H1 (cell line): ENCODE data around the gene CYP27C1. TPM values are rescaled to one million over a fixed set of nuclear protein-coding genes. Genes with fewer than 3 reads are reported as not detected.

Experiments used
- CTCF ChIA-PET: fragments of 300-600 bp; sonication (Branson Sonifier 250); formaldehyde crosslinking; loops from one replicate; lab custom pipeline; 2021; ENCODE audit not compliant: partially characterized antibody; lab: Charles Lee
- POLR2A ChIA-PET: fragments of 300-600 bp; sonication (Branson Sonifier 250); formaldehyde crosslinking; loops from one replicate; lab custom pipeline; 2021; ENCODE audit warnings: inconsistent platforms; ENCODE audit not compliant: partially characterized antibody; lab: Charles Lee
- DNase-seq, 2 experiments: peaks; one replicate each; pipeline versions ENCODE4 v3.0.0 to v3.0.0-alpha.2; 2010 to 2022; ENCODE audit warnings: low spot score in 2 of 2, low read depth in 1 of 2, mixed read lengths in 1 of 2
- FAIRE-seq: peaks from 2 replicates; lab custom pipeline; 2011; peaks lifted over from hg19 to GRCh38; lab: Jason Lieb, UNC
- H2AFZ ChIP-seq: 2 replicates; pipeline ENCODE4 v1.8.1; 2012; ENCODE audit warnings: low read length, inconsistent platforms
- H2AK5ac ChIP-seq: 2 replicates; pipeline ENCODE4 v1.6.1; 2013; ENCODE audit warnings: low read depth, low read length
- H2BK120ac ChIP-seq: replicated peaks from 2 replicates; pipeline ENCODE3; 2013; ENCODE audit warnings: low read depth, low read length, inconsistent platforms
- H2BK12ac ChIP-seq: 2 replicates; pipeline ENCODE4 v1.6.1; 2013; ENCODE audit warnings: low read depth, low read length
- H2BK15ac ChIP-seq: 2 replicates; pipeline ENCODE4 v1.6.1; 2013; ENCODE audit warnings: low read length
- H2BK20ac ChIP-seq: 2 replicates; pipeline ENCODE4 v1.6.1; 2013; ENCODE audit warnings: low read length
- H2BK5ac ChIP-seq: 2 replicates; pipeline ENCODE4 v1.6.1; 2013; ENCODE audit warnings: low read depth, low read length
- H3K14ac ChIP-seq: 2 replicates; pipeline ENCODE4 v1.6.1; 2013; ENCODE audit warnings: inconsistent platforms; ENCODE audit not compliant: insufficient read length
- H3K18ac ChIP-seq: 2 replicates; pipeline ENCODE4 v1.6.1; 2013; ENCODE audit warnings: low read length; ENCODE audit errors: extremely low read depth
- H3K23ac ChIP-seq: 2 replicates; pipeline ENCODE4 v1.6.1; 2013; ENCODE audit warnings: inconsistent platforms; ENCODE audit not compliant: insufficient read length
- H3K23me2 ChIP-seq: 2 replicates; pipeline ENCODE4 v1.6.1; 2013; ENCODE audit warnings: low read depth, low read length
- H3K27ac ChIP-seq: 2 replicates; pipeline ENCODE4 v1.6.1; 2011; ENCODE audit warnings: low read depth, low read length, inconsistent platforms
- H3K27me3 ChIP-seq, 4 experiments: replicated peaks in 1 of 4; 1 replicate in 1 of 4; 2 replicates in 3 of 4; pipeline versions ENCODE4 v1.6.1 to v1.8.1; 2011 to 2013; ENCODE audit warnings: low read length in 3 of 4, mild to moderate bottlenecking in 3 of 4, inconsistent platforms in 2 of 4, mixed read lengths in 2 of 4, moderate library complexity in 1 of 4; ENCODE audit not compliant: control insufficient read depth in 3 of 4, insufficient read depth in 3 of 4; ENCODE audit errors: extremely low read depth in 1 of 4
- H3K36me3 ChIP-seq, 4 experiments: 2 replicates each; pipeline versions ENCODE4 v1.6.1 to v1.8.1; 2011 to 2013; ENCODE audit warnings: mild to moderate bottlenecking in 4 of 4, low read length in 3 of 4, moderate library complexity in 2 of 4, control low read depth in 1 of 4, inconsistent platforms in 1 of 4; ENCODE audit not compliant: insufficient read depth in 4 of 4, control insufficient read depth in 2 of 4
- H3K4ac ChIP-seq: replicated peaks from 2 replicates; pipeline ENCODE3; 2013; ENCODE audit warnings: low read length, low read depth, mixed read lengths, inconsistent platforms; ENCODE audit not compliant: insufficient read length
- H3K4me1 ChIP-seq, 4 experiments: replicated peaks in 1 of 4; 1 replicate in 1 of 4; 2 replicates in 3 of 4; pipeline versions ENCODE4 v1.6.1 to v1.8.1; 2011 to 2013; ENCODE audit warnings: low read length in 3 of 4, inconsistent platforms in 2 of 4, mixed read lengths in 1 of 4; ENCODE audit not compliant: insufficient read depth in 4 of 4, control insufficient read depth in 3 of 4
- H3K4me2 ChIP-seq, 2 experiments: 2 replicates each; pipeline versions ENCODE4 v1.6.1 to v1.8.1; 2011 to 2013; ENCODE audit warnings: low read depth in 2 of 2, low read length in 2 of 2, control low read depth in 1 of 2, inconsistent platforms in 1 of 2, mild to moderate bottlenecking in 1 of 2; ENCODE audit not compliant: insufficient read depth in 1 of 2
- H3K4me3 ChIP-seq, 4 experiments: fragments of 200-600, 300-600 bp in 1 of 4; sonication (generic), shearing (Covaris generic), sonication (Bioruptor Twin) in 1 of 4; 2 replicates each; pipeline versions ENCODE4 v1.5.1 to v1.8.1; 2011 to 2016; ENCODE audit warnings: low read length in 4 of 4, low read depth in 3 of 4, control low read depth in 2 of 4, inconsistent platforms in 2 of 4, mild to moderate bottlenecking in 2 of 4, mixed read lengths in 1 of 4, moderate library complexity in 1 of 4; ENCODE audit not compliant: insufficient read depth in 2 of 4; ENCODE audit errors: extremely low read depth in 1 of 4
- H3K56ac ChIP-seq: replicated peaks from 2 replicates; pipeline ENCODE3; 2013; ENCODE audit warnings: low read depth, mild to moderate bottlenecking, mixed read lengths, low read length, inconsistent platforms; ENCODE audit not compliant: insufficient read length
- H3K79me1 ChIP-seq: 2 replicates; pipeline ENCODE4 v1.6.1; 2013; ENCODE audit warnings: low read depth, low read length, control low read depth
- H3K79me2 ChIP-seq, 2 experiments: 2 replicates each; pipeline versions ENCODE4 v1.6.1 to v1.8.1; 2012 to 2013; ENCODE audit warnings: low read length in 2 of 2, mild to moderate bottlenecking in 2 of 2, inconsistent platforms in 1 of 2; ENCODE audit not compliant: insufficient read depth in 2 of 2, control insufficient read depth in 1 of 2
- H3K9ac ChIP-seq, 4 experiments: replicated peaks in 1 of 4; 1 replicate in 1 of 4; 2 replicates in 3 of 4; pipeline versions ENCODE4 v1.6.1 to v1.8.1; 2011 to 2013; ENCODE audit warnings: low read depth in 3 of 4, low read length in 3 of 4, control low read depth in 2 of 4, mild to moderate bottlenecking in 2 of 4, moderate library complexity in 2 of 4, inconsistent platforms in 1 of 4; ENCODE audit errors: extremely low read depth in 1 of 4
- H3K9me3 ChIP-seq, 2 experiments: 2 replicates each; pipeline versions ENCODE4 v1.6.1 to v1.8.1; 2012 to 2013; ENCODE audit warnings: mild to moderate bottlenecking in 2 of 2, moderate library complexity in 2 of 2, control low read depth in 1 of 2, inconsistent platforms in 1 of 2, low read depth in 1 of 2, low read length in 1 of 2, mixed read lengths in 1 of 2; ENCODE audit not compliant: insufficient read depth in 2 of 2
- H4K20me1 ChIP-seq, 2 experiments: replicated peaks in 1 of 2; 2 replicates each; pipeline versions ENCODE3 to v1.8.1; 2011 to 2013; ENCODE audit warnings: inconsistent platforms in 2 of 2, low read length in 2 of 2, mild to moderate bottlenecking in 1 of 2; ENCODE audit not compliant: insufficient read depth in 2 of 2, control insufficient read depth in 1 of 2
- H4K5ac ChIP-seq: 2 replicates; pipeline ENCODE4 v1.6.1; 2013; ENCODE audit warnings: low read length, low read depth, mixed read lengths, inconsistent platforms; ENCODE audit not compliant: insufficient read length
- H4K8ac ChIP-seq: 2 replicates; pipeline ENCODE4 v1.8.0; 2013; ENCODE audit warnings: mild to moderate bottlenecking, moderate library complexity, low read length, inconsistent platforms; ENCODE audit not compliant: insufficient read depth; ENCODE audit errors: extremely low read depth
- H4K91ac ChIP-seq: replicated peaks from 2 replicates; pipeline ENCODE3; 2013; ENCODE audit warnings: low read length, mixed read lengths, inconsistent platforms; ENCODE audit not compliant: insufficient read length
- CREB1 ChIP-seq: IDR thresholded peaks from 2 replicates; pipeline ENCODE4 v1.6.1; 2012; ENCODE audit warnings: inconsistent platforms
- KDM1A ChIP-seq: fragments of 200-600, 300-600 bp; sonication (generic); IDR thresholded peaks from 2 replicates; pipeline ENCODE4 v1.7.1; 2016; ENCODE audit warnings: mild to moderate bottlenecking, low read length, borderline replicate concordance
- RAD21 ChIP-seq, 2 experiments: IDR thresholded peaks in 1 of 2; conservative IDR thresholded peaks in 1 of 2; 2 replicates each; pipeline ENCODE4 v1.6.1; 2011; ENCODE audit warnings: low read depth in 2 of 2, low read length in 2 of 2, improper control_type of control experiment in 1 of 2, inconsistent platforms in 1 of 2, mild to moderate bottlenecking in 1 of 2, moderate library complexity in 1 of 2
- RFX5 ChIP-seq: IDR thresholded peaks from 2 replicates; pipeline ENCODE4 v1.6.1; 2011; ENCODE audit warnings: low read depth, low read length, improper control_type of control experiment, borderline replicate concordance
- SRF ChIP-seq: IDR thresholded peaks from 2 replicates; pipeline ENCODE4 v1.6.1; 2011; ENCODE audit warnings: mild to moderate bottlenecking, low read depth, low read length, moderate library complexity
- WGBS, 2 experiments: shearing (Covaris generic) in 1 of 2; methylation state at CpG; one replicate each; pipeline versions ENCODE4 v1.1.6 to v1.1.7; 2013 to 2015; ENCODE audit warnings: low lambda C conversion rate in 2 of 2, mixed read lengths in 2 of 2, inconsistent platforms in 1 of 2, low coverage in 1 of 2, missing lambda C conversion rate in 1 of 2; ENCODE audit not compliant: insufficient replicate concordance in 2 of 2, insufficient coverage in 1 of 2, insufficient read length in 1 of 2; ENCODE audit errors: extremely low coverage in 1 of 2, missing lambda C conversion rate in 1 of 2; 5-methylcytosine and 5-hydroxymethylcytosine counted together
- polyA plus RNA-seq, 7 experiments: library from polyadenylated mRNA; depleted of rRNA in 3 of 7; stranded (reverse) in 5 of 7; unstranded in 2 of 7; fragments of >200 nt in 5 of 7; fragments of 200-250 nt in 2 of 7; gene quantifications; 1 replicate in 5 of 7; 2 replicates in 1 of 7; 4 replicates in 1 of 7; pipeline versions ENCODE4 v1.2.1 to v1.2.3, GENCODE V29; 2011 to 2013; ENCODE audit warnings: missing spikeins in 2 of 7, mixed read lengths in 2 of 7
- total RNA-seq: library from RNA; stranded (reverse); fragmentation: NEBNext Ultra II Directional; extraction: Animal tissue kit (Norgen Biotek cat#: 25700); gene quantifications from 2 replicates; pipeline ENCODE4 v1.2.1, GENCODE V29; 2021

The CYP27C1 gene
- total and polyA plus RNA-seq, 2 of the 8 experiments (the other 6 are each of a cell fraction or from before 2014, with no cell fraction given): 1.3 to 3.2 TPM

GRCh38 chr2:127185705-127186104, 34.4 kb downstream of the CYP27C1 start:
- FAIRE-seq: no peak
- Histone ChIP-seq H4K20me1 (no peaks in the 10 kb centered on the region), H3K4me2 (no peak overlapping the region), H4K91ac (no peak overlapping the region), H2BK120ac (no peak overlapping the region), H2BK20ac (no peak overlapping the region), H2BK5ac (no peak overlapping the region), H2AK5ac (no peak overlapping the region), H3K4ac (no peak overlapping the region), H4K5ac (no peak overlapping the region), H3K56ac (no peak overlapping the region), H3K23me2 (no peaks in the 10 kb centered on the region), H3K27me3 (no peaks in the 10 kb centered on the region), H2AFZ (no peak overlapping the region), H2BK12ac (no peak overlapping the region), H3K14ac (no peak overlapping the region), H3K4me3 (no peak overlapping the region), H3K23ac (no peak overlapping the region), H3K9me3 (no peaks in the 10 kb centered on the region), H3K27ac (no peak overlapping the region), H3K18ac (no peak overlapping the region), H3K9ac (no peak overlapping the region), H3K36me3 (no peaks in the 10 kb centered on the region; a peak in 1 of 8 replicates), H3K4me1 (peaks cover 0 to 20% (median 10%) of the 10 kb centered on the region in 4 experiments; a peak in 4 of 7 replicates), H3K79me2 (no peaks in the 10 kb centered on the region), H4K8ac (no peak overlapping the region), H2BK15ac (no peak overlapping the region), H3K79me1 (no peaks in the 10 kb centered on the region)
- whole genome bisulfite sequencing, 2 experiments: 94% methylated on average over 4 of the region's 4 CpGs; no CpG with 5 or more reads in 1 of the 2 experiments
- CTCF ChIA-PET: interaction anchor here (1.0 to 3.6 kb wide), 3 partner anchors 11 to 28 kb away, joined by 3 to 18 read pairs (median 3); no protein-coding TSS in a partner anchor
- DNase-seq: no peak
- POLR2A ChIA-PET: no interaction called here
- TF ChIP-seq KDM1A (no peak), CREB1 (no peak), RFX5 (no peak), RAD21 (IDR thresholded peaks at IDR 0.05 in 1 of 2, conservative IDR thresholded peaks at IDR 0.05 in 1 of 2; ENCODE audit: low read depth in 2 of 2, low read length in 2 of 2) (no peak), SRF (no peak)
